ENCODE data around the gene TMED10. TPM values are rescaled to one million over a fixed set of nuclear protein-coding genes. Genes with fewer than 3 reads are reported as not detected.

Gene TMED10
- total and polyA plus RNA-seq, 8 donors: 26.6 to 292 (median 97.4) TPM

GRCh38 chr14:75094896-75095295, 81.5 kb downstream of the TMED10 start:
- intact Hi-C loops (cut with DNase I; ENCODE audit: low total_unique reads): no loop called here
- H3K9me3 ChIP-seq: no peaks in the 10 kb centered on the region
- H3K36me3 ChIP-seq: peaks cover 45 to 100% (median 100%) of the 10 kb centered on the region in 4 donors
- H3K27ac ChIP-seq: no peak overlapping the region
- no peaks in the 10 kb centered on the region for H3K4me1 ChIP-seq
- DNase-seq: no peak
- WGBS, 5 donors: 91 to 97% (median 93%) methylated on average over 3 of the region's 3 CpGs
- H3K27me3 ChIP-seq: no peaks in the 10 kb centered on the region
- no peak overlapping the region for H3K4me3 ChIP-seq
- TF ChIP-seq POLR2A (IDR thresholded peaks at IDR 0.05) (no peak), EP300 (IDR thresholded peaks at IDR 0.05) (no peak), CTCF (IDR thresholded peaks at IDR 0.05) (no peak), POLR2AphosphoS5 (IDR thresholded peaks at IDR 0.05) (no peak)

GRCh38 chr14:75092698-75093097, 83.7 kb downstream of the TMED10 start:
- no peaks in the 10 kb centered on the region for H3K4me1 ChIP-seq
- DNase-seq: no peak
- 84 to 91% (median 86%) methylated on average over 2 of the region's 2 CpGs for WGBS, 5 donors
- peaks cover 43 to 100% (median 100%) of the 10 kb centered on the region in 4 donors for H3K36me3 ChIP-seq
- no peak for TF ChIP-seq EP300 (IDR thresholded peaks at IDR 0.05)
- TF ChIP-seq POLR2A (IDR thresholded peaks at IDR 0.05): no peak
- TF ChIP-seq CTCF (IDR thresholded peaks at IDR 0.05): no peak
- no peak for TF ChIP-seq POLR2AphosphoS5 (IDR thresholded peaks at IDR 0.05)
- H3K9me3 ChIP-seq: no peaks in the 10 kb centered on the region
- intact Hi-C loops (cut with DNase I; ENCODE audit: low total_unique reads): no loop called here
- no peak overlapping the region for H3K27ac ChIP-seq
- H3K4me3 ChIP-seq: no peak overlapping the region
- H3K27me3 ChIP-seq: no peaks in the 10 kb centered on the region

- WGBS, 5 donors: 88 to 95% (median 92%) methylated on average over 8 of the region's 8 CpGs
- H3K36me3 ChIP-seq: peaks cover 50 to 100% (median 100%) of the 10 kb centered on the region in 4 donors
- H3K27me3 ChIP-seq: no peaks in the 10 kb centered on the region
- H3K9me3 ChIP-seq: no peaks in the 10 kb centered on the region
- intact Hi-C loops (cut with DNase I; ENCODE audit: low total_unique reads): no loop called here
- H3K27ac ChIP-seq: no peak overlapping the region
- no peaks in the 10 kb centered on the region for H3K4me1 ChIP-seq
- H3K4me3 ChIP-seq: no peak overlapping the region
- no peak for DNase-seq
- TF ChIP-seq CTCF (IDR thresholded peaks at IDR 0.05): no peak
These were observed 85.2 kb downstream of the TMED10 start for GRCh38 chr14:75091251-75091650.

GRCh38 chr14:75090353-75090752, 86.1 kb downstream of the TMED10 start:
- Histone ChIP-seq H3K4me1 (no peaks in the 10 kb centered on the region), H3K27me3 (no peaks in the 10 kb centered on the region), H3K9me3 (no peaks in the 10 kb centered on the region), H3K4me3 (no peak overlapping the region), H3K36me3 (peaks cover 46 to 100% (median 100%) of the 10 kb centered on the region in 4 donors), H3K27ac (no peak overlapping the region)
- intact Hi-C loops (cut with DNase I; ENCODE audit: low total_unique reads): no loop called here
- no peak for DNase-seq
- 91 to 100% (median 96%) methylated on average over 3 of the region's 3 CpGs for WGBS, 5 donors
- TF ChIP-seq EP300 (IDR thresholded peaks at IDR 0.05): no peak
- no peak for TF ChIP-seq POLR2AphosphoS5 (IDR thresholded peaks at IDR 0.05)
- no peak for TF ChIP-seq POLR2A (IDR thresholded peaks at IDR 0.05)
- no peak for TF ChIP-seq CTCF (IDR thresholded peaks at IDR 0.05)
